Neutrophil (primary cell): ENCODE measurements around the gene MRPS34.
"Not testable (repeated sequence)": the region's sequence is repeated elsewhere in the genome, so short reads cannot be mapped to it uniquely, and the experiment has no call there.

Experiments
- H3K27ac ChIP-seq: fragments of 200-600 bp; sonication (generic); 2 replicates; pipeline ENCODE4 v1.5.1; 2016; ENCODE audit warnings: mild to moderate bottlenecking, moderate library complexity
- H3K27me3 ChIP-seq: fragments of 200-600 bp; sonication (generic); 2 replicates; pipeline ENCODE4 v1.6.0; 2016; ENCODE audit warnings: mild to moderate bottlenecking
- H3K36me3 ChIP-seq: fragments of 200-600 bp; sonication (generic); 2 replicates; pipeline ENCODE4 v1.5.1; 2017
- H3K4me1 ChIP-seq, 2 experiments: fragments of 200-600 bp in 1 of 2; sonication (generic) in 1 of 2; 1 replicate in 1 of 2; 2 replicates in 1 of 2; pipeline versions ENCODE4 v1.5.1 to v1.6.1; 2013 to 2016; ENCODE audit warnings: low read depth in 1 of 2, low read length in 1 of 2, mild to moderate bottlenecking in 1 of 2, moderate library complexity in 1 of 2; ENCODE audit not compliant: control insufficient read depth in 1 of 2, insufficient read depth in 1 of 2
- H3K4me3 ChIP-seq, 2 experiments: fragments of 200-600 bp in 1 of 2; sonication (generic) in 1 of 2; 1 replicate in 1 of 2; 2 replicates in 1 of 2; pipeline ENCODE4 v1.5.1; 2013 to 2016; ENCODE audit warnings: low read depth in 1 of 2, low read length in 1 of 2, mild to moderate bottlenecking in 1 of 2, moderate library complexity in 1 of 2
- H3K9me3 ChIP-seq: fragments of 200-600 bp; sonication (generic); 2 replicates; pipeline ENCODE4 v1.5.1; 2016
- CTCF ChIP-seq: fragments of 200-600 bp; sonication (generic); IDR thresholded peaks from 2 replicates; pipeline ENCODE4 v1.5.1; 2016; ENCODE audit warnings: antibody characterized with exemption

MRPS34 gene

GRCh38 chr16:1740781-1741490, 32.0 kb downstream of the MRPS34 start:
- no peak for TF ChIP-seq CTCF
- Histone ChIP-seq H3K9me3 (no peaks in the 10 kb centered on the region), H3K4me3 (no peak overlapping the region), H3K27ac (no peak overlapping the region), H3K27me3 (no peaks in the 10 kb centered on the region), H3K4me1 (no peaks in the 10 kb centered on the region), H3K36me3 (peaks cover 39% of the 10 kb centered on the region)

- Histone ChIP-seq H3K4me1 (no peaks in the 10 kb centered on the region), H3K9me3 (no peaks in the 10 kb centered on the region), H3K36me3 (peaks cover 32% of the 10 kb centered on the region), H3K27me3 (no peaks in the 10 kb centered on the region), H3K4me3 (no peak overlapping the region), H3K27ac (no peak overlapping the region)
- no peak for TF ChIP-seq CTCF
Observed at GRCh38 chr16:1740234-1740633, 32.7 kb downstream of the MRPS34 start.

- Histone ChIP-seq H3K4me1 (peaks cover 7 to 9% of the 10 kb centered on the region in 2 experiments), H3K36me3 (peaks cover 43% of the 10 kb centered on the region), H3K27me3 (no peaks in the 10 kb centered on the region), H3K27ac (no peak overlapping the region), H3K4me3 (no peak overlapping the region), H3K9me3 (no peaks in the 10 kb centered on the region)
- TF ChIP-seq CTCF, result no peak
Observed at GRCh38 chr16:1734816-1735215, 38.1 kb downstream of the MRPS34 start.

- Histone ChIP-seq H3K4me3 (no peak overlapping the region), H3K27me3 (no peaks in the 10 kb centered on the region), H3K36me3 (peaks cover 50% of the 10 kb centered on the region), H3K4me1 (peaks cover 7 to 9% of the 10 kb centered on the region in 2 experiments), H3K9me3 (no peaks in the 10 kb centered on the region), H3K27ac (no peak overlapping the region)
- TF ChIP-seq CTCF, result no peak
Observed at GRCh38 chr16:1734123-1734522, 38.8 kb downstream of the MRPS34 start.

- H3K27me3 ChIP-seq, H3K27ac ChIP-seq, H3K9me3 ChIP-seq, H3K4me1 ChIP-seq, H3K4me3 ChIP-seq: not testable (repeated sequence)
- H3K36me3 ChIP-seq, result peaks cover 65% of the 10 kb centered on the region
Observed at GRCh38 chr16:1732551-1732987, 40.4 kb downstream of the MRPS34 start.

- Histone ChIP-seq H3K27ac (peak overlapping the region; percentile 56), H3K4me3 (no peak overlapping the region), H3K9me3 (no peaks in the 10 kb centered on the region), H3K4me1 (peaks cover 7 to 9% of the 10 kb centered on the region in 2 experiments), H3K36me3 (peaks cover 70% of the 10 kb centered on the region), H3K27me3 (no peaks in the 10 kb centered on the region)
- TF ChIP-seq CTCF, result no peak
Observed at GRCh38 chr16:1732071-1732470, 40.9 kb downstream of the MRPS34 start.
